Skeletal muscle tissue (tissue), 4 donors: ENCODE results near the gene POMT1. TPM values are rescaled to one million over a fixed set of nuclear protein-coding genes. Genes with fewer than 3 reads are reported as not detected.

Source experiments
- H3K27ac ChIP-seq: one replicate; pipeline ENCODE4 v1.7.0; 2013; ENCODE audit warnings: mild to moderate bottlenecking, low read depth, low read length, inconsistent platforms
- H3K27me3 ChIP-seq, 3 donors: one replicate each; pipeline ENCODE4 v1.7.0; 2013; ENCODE audit warnings: low read length in 3 of 3; ENCODE audit not compliant: control insufficient read depth in 3 of 3, insufficient read depth in 3 of 3
- H3K36me3 ChIP-seq, 3 donors: one replicate each; pipeline ENCODE4 v1.7.0; 2013; ENCODE audit warnings: low read length in 3 of 3; ENCODE audit not compliant: control insufficient read depth in 3 of 3, insufficient read depth in 3 of 3
- H3K4me1 ChIP-seq, 3 donors: one replicate each; pipeline ENCODE4 v1.7.0; 2013; ENCODE audit warnings: low read length in 3 of 3, mild to moderate bottlenecking in 3 of 3; ENCODE audit not compliant: control insufficient read depth in 3 of 3, insufficient read depth in 3 of 3
- H3K4me3 ChIP-seq, 3 donors: one replicate each; pipeline ENCODE4 v1.7.0; 2013; ENCODE audit warnings: low read length in 3 of 3
- H3K9ac ChIP-seq, 3 donors: one replicate each; pipeline ENCODE4 v1.7.0; 2013; ENCODE audit warnings: low read length in 3 of 3, mild to moderate bottlenecking in 3 of 3, moderate library complexity in 2 of 3, low read depth in 1 of 3
- H3K9me3 ChIP-seq, 3 donors: one replicate each; pipeline ENCODE4 v1.7.0; 2013; ENCODE audit warnings: low read length in 3 of 3; ENCODE audit not compliant: control insufficient read depth in 3 of 3
- total RNA-seq: library from RNA; depleted of rRNA; stranded (reverse); fragments of >200 nt; gene quantifications from one replicate; pipeline ENCODE4 v1.2.3, GENCODE V29; 2014
- donor health status: Osteomylitis.

POMT1 gene
- total RNA-seq, 1 donor from 2014 or later = 18.8 TPM

DNA sequence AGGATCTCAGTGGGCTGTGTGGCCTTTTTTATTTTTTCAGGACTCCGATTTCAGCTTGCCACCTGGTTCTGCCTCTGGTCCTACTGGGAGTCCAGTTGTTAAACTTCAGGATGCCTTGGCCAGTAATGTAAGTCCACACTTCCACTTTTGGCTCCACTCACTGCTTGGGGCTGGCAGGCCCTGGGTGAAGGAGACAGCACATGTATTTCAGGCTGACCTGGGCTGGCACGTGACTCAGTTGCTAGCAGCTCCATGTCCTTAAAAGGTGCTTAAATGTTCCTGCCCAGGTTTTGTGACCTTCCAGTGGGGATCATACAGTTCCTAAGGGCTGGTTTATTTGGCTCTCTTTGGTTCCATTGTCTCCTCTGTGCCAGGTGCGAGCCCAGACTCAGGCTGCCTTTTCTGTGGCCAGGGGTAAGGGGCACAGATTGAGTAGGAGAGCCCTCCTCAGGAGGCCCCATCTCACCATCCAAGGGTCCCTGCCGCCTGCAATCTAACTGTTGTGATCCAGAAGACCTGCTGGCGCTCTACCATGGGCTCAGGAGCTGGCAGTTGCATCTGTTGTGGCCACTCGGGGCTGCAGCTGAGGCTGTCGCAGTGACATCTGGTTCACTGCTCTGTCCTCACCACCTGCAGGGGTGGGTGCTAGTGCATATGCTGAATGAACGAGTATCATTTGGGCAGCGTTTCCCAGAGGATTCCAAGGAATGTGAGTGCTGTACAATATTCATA is 19.2 kb upstream of the POMT1 start:
- peaks cover 80 to 91% (median 89%) of the 10 kb centered on the region in 3 donors for H3K36me3 ChIP-seq
- no peaks in the 10 kb centered on the region for H3K9me3 ChIP-seq
- peak overlapping the region in 1 of 3 donors; percentile 73 for H3K9ac ChIP-seq
- H3K4me3 ChIP-seq = peak overlapping the region in 1 of 3 donors; percentile 29
- H3K27ac ChIP-seq = peak overlapping the region; percentile 78
- H3K4me1 ChIP-seq = peaks cover 19 to 43% (median 33%) of the 10 kb centered on the region in 3 donors
- H3K27me3 ChIP-seq = no peaks in the 10 kb centered on the region

- Histone ChIP-seq H3K9me3 (no peaks in the 10 kb centered on the region), H3K36me3 (peaks cover 80 to 90% (median 89%) of the 10 kb centered on the region in 3 donors), H3K27me3 (no peaks in the 10 kb centered on the region), H3K4me3 (peak overlapping the region in 1 of 3 donors; percentile 29), H3K27ac (peak overlapping the region; percentile 78), H3K9ac (peak overlapping the region in 1 of 3 donors; percentile 73), H3K4me1 (peaks cover 19 to 43% (median 33%) of the 10 kb centered on the region in 3 donors)
Observed at GRCh38 chr9:131484051-131484445, 18.7 kb upstream of the POMT1 start.

DNA sequence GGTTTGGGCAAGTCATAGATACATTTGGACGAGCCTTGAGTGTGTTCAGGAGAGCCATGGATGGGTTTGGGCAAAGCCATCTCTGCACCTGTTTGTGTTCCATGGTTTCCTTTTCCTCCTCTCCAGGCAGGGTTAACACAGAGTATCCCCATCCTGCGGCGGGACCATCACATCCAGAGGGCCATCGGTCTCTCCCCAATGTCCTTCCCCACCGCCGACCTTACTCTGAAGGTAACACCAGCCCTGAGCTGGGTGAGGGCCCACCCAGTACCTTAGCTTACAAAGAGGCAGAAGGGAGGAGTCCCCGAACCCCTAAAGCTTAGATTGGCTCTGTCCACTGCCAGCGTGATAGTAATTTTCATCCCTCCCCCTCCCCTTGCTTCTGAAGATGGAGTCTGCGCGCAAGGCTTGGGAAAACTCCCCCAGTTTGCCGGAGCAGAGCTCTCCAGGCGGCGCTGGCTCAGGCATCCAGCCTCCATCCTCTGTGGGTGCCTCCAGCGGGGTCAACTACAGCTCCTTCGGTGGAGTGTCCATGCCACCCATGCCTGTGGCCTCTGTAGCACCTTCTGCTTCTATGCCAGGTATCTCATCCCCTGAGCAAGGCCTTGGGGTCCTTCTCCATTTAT is 18.0 kb upstream of the POMT1 start:
- H3K27ac ChIP-seq = peak overlapping the region; percentile 12
- H3K36me3 ChIP-seq = peaks cover 79 to 89% (median 88%) of the 10 kb centered on the region in 3 donors
- no peak overlapping the region for H3K4me3 ChIP-seq
- peaks cover 19 to 43% (median 33%) of the 10 kb centered on the region in 3 donors for H3K4me1 ChIP-seq
- no peaks in the 10 kb centered on the region for H3K27me3 ChIP-seq
- H3K9me3 ChIP-seq = no peaks in the 10 kb centered on the region
- peak overlapping the region in 1 of 3 donors; percentile 73 for H3K9ac ChIP-seq

GRCh38 chr9:131485206-131485605 is 17.5 kb upstream of the POMT1 start:
- H3K36me3 ChIP-seq = peaks cover 84 to 91% (median 88%) of the 10 kb centered on the region in 3 donors

DNA sequence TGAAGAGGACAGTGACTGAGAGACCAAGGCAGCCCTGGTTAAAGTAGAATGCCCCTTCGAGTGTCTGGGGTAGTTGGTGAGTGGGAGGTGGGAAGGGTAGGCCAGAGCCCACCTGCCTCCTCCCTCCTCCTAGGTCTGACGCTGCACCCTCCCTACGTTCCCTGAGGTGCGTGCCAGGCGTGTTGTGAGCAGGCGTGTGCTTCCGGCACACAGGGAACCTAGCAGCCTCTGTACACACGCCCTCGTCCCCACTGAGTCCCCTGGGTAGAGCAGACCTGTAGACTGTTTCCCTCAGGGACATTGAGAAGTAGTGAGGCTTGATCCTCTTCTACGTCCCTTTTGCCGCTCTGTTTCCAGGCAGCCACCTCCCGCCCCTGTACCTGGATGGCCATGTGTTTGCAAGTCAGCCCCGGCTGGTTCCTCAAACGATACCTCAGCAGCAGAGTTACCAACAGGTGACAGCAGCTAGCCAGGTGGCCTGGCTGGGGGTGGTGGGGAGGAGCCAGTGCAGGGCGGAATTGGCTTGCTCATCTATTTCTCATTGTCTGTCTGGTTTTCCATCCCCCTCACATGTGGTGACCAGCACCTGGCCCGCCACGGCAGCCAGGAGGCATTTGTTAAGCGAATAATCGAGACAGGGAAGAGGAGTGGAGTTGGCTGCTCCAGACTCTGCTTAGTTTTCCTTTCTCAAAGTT is 16.8 kb upstream of the POMT1 start:
- Histone ChIP-seq H3K27ac (no peak overlapping the region), H3K9me3 (no peaks in the 10 kb centered on the region), H3K36me3 (peaks cover 91 to 94% (median 91%) of the 10 kb centered on the region in 3 donors), H3K4me3 (no peak overlapping the region), H3K4me1 (peaks cover 19 to 38% (median 33%) of the 10 kb centered on the region in 3 donors), H3K27me3 (no peaks in the 10 kb centered on the region), H3K9ac (peak overlapping the region in 1 of 3 donors; percentile 8)

More at GRCh38 chr9:131485206-131485605, 17.5 kb upstream of the POMT1 start:
- H3K9ac ChIP-seq = peak overlapping the region in 1 of 3 donors; percentile 16
- no peak overlapping the region for H3K4me3 ChIP-seq
- H3K27me3 ChIP-seq = no peaks in the 10 kb centered on the region
- peaks cover 19 to 39% (median 33%) of the 10 kb centered on the region in 3 donors for H3K4me1 ChIP-seq
- H3K9me3 ChIP-seq = no peaks in the 10 kb centered on the region
- no peak overlapping the region for H3K27ac ChIP-seq

DNA sequence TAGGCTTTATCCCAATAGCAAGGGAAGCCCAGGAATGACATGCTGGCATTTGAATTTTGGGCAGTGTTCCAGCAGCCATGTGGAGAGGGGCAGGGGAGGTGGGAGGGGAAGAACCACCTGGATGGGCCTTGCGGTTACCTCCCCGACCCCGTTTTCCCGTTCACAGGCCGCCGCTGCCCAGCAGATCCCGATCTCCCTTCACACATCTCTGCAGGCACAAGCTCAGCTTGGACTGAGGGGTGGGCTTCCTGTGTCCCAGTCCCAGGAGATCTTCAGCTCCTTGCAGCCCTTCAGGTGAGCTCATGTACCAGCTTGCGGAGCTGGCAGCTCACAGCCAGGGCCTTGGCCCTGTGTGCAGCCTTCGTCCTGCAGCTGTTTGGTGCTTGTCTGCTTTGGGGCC is 15.7 kb upstream of the POMT1 start:
- H3K9me3 ChIP-seq = no peaks in the 10 kb centered on the region
- H3K36me3 ChIP-seq = peaks cover 96 to 97% (median 96%) of the 10 kb centered on the region in 3 donors
- H3K4me1 ChIP-seq = peaks cover 19 to 34% (median 28%) of the 10 kb centered on the region in 3 donors
- H3K9ac ChIP-seq = no peak overlapping the region
- no peaks in the 10 kb centered on the region for H3K27me3 ChIP-seq
- no peak overlapping the region for H3K27ac ChIP-seq
- no peak overlapping the region for H3K4me3 ChIP-seq

DNA sequence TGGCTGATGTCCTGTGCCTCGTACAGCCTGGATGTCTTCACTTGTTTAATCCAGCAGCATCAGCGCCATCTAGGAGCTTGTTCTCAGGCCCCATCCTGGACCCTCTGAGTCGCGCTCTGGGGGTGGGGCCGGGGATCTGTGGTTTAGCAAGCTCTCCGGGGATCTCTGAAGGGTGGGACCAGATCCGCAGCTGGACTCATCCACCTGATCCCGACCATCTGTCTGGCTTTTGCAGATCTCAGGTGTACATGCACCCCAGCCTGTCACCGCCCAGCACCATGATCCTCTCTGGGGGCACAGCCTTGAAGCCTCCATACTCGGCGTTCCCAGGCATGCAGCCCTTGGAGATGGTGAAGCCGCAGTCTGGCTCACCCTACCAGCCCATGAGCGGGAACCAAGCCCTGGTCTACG is 15.1 kb upstream of the POMT1 start:
- Histone ChIP-seq H3K27ac (no peak overlapping the region), H3K27me3 (no peaks in the 10 kb centered on the region), H3K36me3 (peaks cover 96 to 97% (median 96%) of the 10 kb centered on the region in 3 donors), H3K4me3 (no peak overlapping the region), H3K9ac (no peak overlapping the region), H3K9me3 (no peaks in the 10 kb centered on the region), H3K4me1 (peaks cover 18 to 28% (median 24%) of the 10 kb centered on the region in 3 donors)

DNA sequence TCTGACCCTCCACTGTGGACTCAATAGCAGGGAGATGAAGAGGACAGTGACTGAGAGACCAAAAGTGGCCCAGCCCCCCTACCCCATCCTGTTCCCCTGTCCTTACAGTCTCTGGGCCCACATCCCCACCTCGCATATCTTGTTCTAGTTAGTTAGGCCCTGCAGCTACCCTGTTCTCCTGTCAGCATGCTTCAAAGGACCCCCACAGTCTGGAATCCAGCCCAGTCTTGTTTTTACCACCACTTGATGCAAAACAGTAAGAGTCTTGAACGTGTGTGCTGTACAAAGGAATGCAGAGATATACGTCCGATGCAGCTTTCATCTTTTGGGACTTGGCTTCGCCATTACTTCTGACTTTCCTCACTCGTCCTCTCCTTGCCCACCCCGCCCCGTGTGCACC is 12.2 kb upstream of the POMT1 start:
- Histone ChIP-seq H3K4me3 (no peak overlapping the region), H3K27ac (no peak overlapping the region), H3K36me3 (peaks cover 95 to 96% (median 96%) of the 10 kb centered on the region in 3 donors), H3K27me3 (no peaks in the 10 kb centered on the region), H3K4me1 (peaks cover 0 to 5% (median 0%) of the 10 kb centered on the region in 3 donors), H3K9me3 (no peaks in the 10 kb centered on the region), H3K9ac (no peak overlapping the region)

DNA sequence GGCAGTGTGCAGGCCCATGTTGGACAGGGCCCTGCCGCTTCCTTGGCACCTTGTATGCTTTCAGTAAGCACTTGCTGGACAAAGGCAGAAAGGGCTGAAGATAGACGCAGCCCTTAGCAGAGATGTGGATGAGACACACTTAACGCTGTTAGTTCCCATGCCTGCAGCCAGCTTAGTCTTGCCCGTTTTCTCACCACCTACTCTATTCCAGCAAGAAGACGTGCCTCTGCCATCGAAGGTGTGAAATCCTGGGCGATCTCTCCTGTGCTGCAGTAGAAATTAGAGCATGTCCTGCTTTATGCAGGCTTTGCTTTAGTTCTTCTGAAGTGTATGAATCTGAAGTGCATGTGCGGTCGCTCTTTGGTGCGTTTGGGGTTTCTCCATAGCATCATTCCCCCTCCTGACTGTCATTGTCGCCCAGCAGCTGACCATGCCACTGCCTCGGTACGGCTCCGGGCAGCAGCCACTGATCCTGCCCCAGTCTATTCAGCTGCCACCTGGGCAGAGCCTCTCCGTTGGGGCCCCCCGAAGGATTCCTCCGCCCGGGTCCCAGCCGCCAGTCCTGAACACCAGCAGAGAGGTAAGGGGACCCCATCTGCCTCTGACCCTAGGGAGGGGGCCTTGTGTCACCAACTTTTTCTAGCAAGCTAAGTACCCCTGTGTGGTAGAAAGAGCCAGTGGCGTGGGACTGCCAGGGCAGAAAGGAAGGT is 11.6 kb upstream of the POMT1 start:
- H3K9ac ChIP-seq = no peak overlapping the region
- peaks cover 0 to 5% (median 0%) of the 10 kb centered on the region in 3 donors for H3K4me1 ChIP-seq
- no peak overlapping the region for H3K4me3 ChIP-seq
- H3K27me3 ChIP-seq = no peaks in the 10 kb centered on the region
- peaks cover 95 to 96% (median 96%) of the 10 kb centered on the region in 3 donors for H3K36me3 ChIP-seq
- no peaks in the 10 kb centered on the region for H3K9me3 ChIP-seq
- no peak overlapping the region for H3K27ac ChIP-seq
